Measurements from ENCODE around the gene CHRM5.

DNA sequence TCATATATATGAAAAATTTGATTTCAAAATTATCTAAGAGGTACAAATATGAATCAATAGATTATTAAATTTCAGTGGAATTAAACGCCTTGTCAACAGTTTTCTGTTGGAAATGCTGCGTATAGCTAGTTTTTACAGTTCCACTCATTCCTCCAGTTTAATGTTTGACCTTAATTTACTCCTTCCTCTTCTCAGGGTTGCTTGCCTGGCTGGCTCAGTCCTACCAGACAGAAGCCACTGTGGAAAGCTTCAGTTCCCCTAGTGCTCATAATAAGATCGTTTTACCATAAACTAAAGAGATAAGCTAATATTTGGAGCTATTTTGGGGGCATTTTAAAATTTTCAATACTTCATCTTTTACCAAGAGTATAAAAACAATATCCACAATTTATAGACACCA is 110.6 kb downstream of the CHRM5 start:
- TF ChIP-seq, protein P1, sequence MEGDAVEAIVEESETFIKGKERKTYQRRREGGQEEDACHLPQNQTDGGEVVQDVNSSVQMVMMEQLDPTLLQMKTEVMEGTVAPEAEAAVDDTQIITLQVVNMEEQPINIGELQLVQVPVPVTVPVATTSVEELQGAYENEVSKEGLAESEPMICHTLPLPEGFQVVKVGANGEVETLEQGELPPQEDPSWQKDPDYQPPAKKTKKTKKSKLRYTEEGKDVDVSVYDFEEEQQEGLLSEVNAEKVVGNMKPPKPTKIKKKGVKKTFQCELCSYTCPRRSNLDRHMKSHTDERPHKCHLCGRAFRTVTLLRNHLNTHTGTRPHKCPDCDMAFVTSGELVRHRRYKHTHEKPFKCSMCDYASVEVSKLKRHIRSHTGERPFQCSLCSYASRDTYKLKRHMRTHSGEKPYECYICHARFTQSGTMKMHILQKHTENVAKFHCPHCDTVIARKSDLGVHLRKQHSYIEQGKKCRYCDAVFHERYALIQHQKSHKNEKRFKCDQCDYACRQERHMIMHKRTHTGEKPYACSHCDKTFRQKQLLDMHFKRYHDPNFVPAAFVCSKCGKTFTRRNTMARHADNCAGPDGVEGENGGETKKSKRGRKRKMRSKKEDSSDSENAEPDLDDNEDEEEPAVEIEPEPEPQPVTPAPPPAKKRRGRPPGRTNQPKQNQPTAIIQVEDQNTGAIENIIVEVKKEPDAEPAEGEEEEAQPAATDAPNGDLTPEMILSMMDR (IDR thresholded peaks at IDR 0.05) = no peak
- TF ChIP-seq, protein P2, sequence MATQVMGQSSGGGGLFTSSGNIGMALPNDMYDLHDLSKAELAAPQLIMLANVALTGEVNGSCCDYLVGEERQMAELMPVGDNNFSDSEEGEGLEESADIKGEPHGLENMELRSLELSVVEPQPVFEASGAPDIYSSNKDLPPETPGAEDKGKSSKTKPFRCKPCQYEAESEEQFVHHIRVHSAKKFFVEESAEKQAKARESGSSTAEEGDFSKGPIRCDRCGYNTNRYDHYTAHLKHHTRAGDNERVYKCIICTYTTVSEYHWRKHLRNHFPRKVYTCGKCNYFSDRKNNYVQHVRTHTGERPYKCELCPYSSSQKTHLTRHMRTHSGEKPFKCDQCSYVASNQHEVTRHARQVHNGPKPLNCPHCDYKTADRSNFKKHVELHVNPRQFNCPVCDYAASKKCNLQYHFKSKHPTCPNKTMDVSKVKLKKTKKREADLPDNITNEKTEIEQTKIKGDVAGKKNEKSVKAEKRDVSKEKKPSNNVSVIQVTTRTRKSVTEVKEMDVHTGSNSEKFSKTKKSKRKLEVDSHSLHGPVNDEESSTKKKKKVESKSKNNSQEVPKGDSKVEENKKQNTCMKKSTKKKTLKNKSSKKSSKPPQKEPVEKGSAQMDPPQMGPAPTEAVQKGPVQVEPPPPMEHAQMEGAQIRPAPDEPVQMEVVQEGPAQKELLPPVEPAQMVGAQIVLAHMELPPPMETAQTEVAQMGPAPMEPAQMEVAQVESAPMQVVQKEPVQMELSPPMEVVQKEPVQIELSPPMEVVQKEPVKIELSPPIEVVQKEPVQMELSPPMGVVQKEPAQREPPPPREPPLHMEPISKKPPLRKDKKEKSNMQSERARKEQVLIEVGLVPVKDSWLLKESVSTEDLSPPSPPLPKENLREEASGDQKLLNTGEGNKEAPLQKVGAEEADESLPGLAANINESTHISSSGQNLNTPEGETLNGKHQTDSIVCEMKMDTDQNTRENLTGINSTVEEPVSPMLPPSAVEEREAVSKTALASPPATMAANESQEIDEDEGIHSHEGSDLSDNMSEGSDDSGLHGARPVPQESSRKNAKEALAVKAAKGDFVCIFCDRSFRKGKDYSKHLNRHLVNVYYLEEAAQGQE (IDR thresholded peaks at IDR 0.05; ENCODE audit: insufficient read depth in 1 of 2, low read depth in 2 of 2, low read length in 1 of 2) = no peak
- no peak for TF ChIP-seq POLR2AphosphoS5 (IDR thresholded peaks at IDR 0.05; ENCODE audit: low read depth, low read length)
